GM19468 (cell line): Measurements from ENCODE around the gene CRTAC1.

ENCODE experiments used
- ATAC-seq: cut with Tn5 transposase; IDR thresholded peaks from one replicate; pipeline ENCODE4 v1.9.1; 2021; ENCODE audit warnings: mild to moderate bottlenecking, moderate library complexity, moderate number of reproducible peaks; ENCODE audit not compliant: unreplicated experiment; ENCODE audit errors: extremely low read depth

Gene CRTAC1

DNA sequence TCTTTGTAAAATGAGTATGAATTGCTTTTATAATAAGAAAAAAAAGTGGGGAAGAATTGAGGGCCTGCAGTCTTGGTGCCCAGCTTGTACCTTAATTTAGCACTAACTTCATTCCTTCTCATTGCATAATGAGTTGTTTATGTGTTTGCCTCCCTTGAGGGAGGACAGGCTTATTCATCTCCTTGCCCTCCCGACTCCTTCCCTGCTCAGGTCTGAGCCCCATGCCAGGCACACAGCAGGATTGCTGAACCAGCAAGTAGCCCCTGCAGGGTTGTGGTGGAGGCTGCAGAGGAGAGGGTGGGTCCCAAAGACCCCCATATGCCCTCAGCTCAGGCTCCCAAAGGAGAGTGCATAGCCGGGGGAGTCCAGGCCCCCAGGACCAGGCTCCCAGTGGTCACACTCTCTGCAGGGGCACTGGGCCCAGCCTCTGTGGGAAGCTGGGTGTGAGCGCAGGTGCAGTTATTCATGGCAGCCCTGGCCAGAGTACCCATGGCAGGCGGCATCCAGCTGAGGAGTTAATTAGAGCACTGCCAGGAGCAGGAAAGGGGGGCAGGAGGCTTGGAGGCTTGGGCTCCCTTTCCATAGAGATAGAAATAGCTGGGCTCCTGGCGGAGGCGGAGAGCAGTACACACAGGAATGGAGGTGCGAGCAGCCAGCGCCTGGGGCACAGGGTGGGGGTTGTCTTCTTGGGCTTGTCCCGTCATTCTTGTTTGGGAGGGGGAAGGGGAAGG is 208.9 kb downstream of the CRTAC1 start:
- no peak for ATAC-seq

DNA sequence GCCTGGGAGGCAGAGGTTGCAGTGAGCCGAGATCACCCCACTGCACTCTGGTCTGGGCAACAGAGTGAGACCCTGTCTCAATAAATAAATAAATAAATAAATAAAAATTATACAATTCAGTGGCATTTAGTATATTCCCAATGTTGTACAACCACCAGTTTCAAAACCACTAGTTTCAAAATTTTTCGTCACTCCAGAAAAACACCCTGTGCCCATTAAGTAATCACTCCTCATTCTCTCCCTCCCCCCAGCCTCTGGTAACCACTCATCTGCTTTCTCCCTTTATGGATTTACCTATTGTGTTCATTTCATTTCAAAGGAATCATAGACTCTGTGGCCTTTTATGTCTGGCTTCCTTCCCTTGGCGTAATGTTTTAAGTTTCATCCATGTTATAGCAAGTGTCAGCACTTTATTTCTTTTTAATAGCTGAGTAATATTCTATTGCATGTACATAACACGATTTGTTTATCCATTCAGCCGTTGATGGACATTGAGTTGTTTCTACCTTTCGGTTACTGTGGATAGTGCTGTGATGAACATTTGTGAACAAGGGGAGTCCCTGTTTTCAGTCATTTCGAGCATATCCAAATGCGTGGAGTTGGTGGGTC is 210.2 kb downstream of the CRTAC1 start:
- no peak for ATAC-seq

DNA sequence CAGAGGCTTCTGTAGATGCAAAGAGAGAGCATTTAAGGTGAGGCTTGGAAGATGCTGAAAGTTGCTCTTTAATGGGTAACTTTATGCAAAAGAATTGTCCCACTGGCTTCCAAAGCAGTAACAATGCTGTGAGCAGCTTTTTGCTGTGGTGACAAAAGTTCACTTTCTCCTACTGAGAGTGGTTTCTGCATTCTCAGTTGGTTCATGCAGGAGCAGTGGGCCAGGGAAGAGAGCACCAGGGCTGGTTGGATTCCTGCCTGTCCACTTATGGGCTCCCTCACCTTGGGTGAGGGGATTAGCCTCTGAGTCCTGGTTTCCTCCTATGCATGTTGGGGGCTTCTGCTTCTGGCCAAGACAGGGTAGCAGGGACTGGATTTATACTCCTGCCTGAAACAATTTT is 211.8 kb downstream of the CRTAC1 start:
- ATAC-seq, result no peak

DNA sequence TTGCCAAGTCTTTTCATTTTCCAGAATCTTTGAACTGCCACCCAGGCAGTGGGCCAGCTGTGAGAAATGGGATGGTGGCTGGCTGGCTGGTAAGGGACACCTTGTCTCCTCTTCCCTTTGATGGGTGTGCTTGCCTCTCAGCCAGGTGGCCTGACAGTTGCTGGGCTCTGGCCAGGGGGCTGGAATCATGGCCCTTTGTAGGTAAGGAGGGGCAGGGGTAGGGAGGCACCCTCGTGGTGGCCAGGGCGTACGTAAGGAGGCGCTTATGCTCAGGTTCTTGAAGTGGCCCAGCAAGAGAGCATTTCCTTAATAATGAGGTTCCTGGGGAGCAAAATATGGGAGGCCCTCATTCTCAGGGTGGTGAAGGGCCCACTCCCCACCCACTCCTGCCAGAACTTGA is 213.8 kb downstream of the CRTAC1 start:
- ATAC-seq, result no peak
